Stimulated activated CD8-positive, alpha-beta memory T cell treated with anti-CD3 and anti-CD28 coated beads, Interleukin-2, amount 100 ng/mL, for 1 hour (primary cell): Measurements from ENCODE around the gene FAR1.
A peak's percentile ranks its signal among the peaks of the same experiment; 100 is the strongest.
"Not testable (repeated sequence)": the region's sequence is repeated elsewhere in the genome, so short reads cannot be mapped to it uniquely, and the experiment has no call there.

Experiments used
- DNase-seq, 2 donors: peaks; one replicate each; pipeline ENCODE4 v3.0.0-alpha.2; 2020; ENCODE audit warnings: low read depth in 2 of 2

Gene FAR1

DNA sequence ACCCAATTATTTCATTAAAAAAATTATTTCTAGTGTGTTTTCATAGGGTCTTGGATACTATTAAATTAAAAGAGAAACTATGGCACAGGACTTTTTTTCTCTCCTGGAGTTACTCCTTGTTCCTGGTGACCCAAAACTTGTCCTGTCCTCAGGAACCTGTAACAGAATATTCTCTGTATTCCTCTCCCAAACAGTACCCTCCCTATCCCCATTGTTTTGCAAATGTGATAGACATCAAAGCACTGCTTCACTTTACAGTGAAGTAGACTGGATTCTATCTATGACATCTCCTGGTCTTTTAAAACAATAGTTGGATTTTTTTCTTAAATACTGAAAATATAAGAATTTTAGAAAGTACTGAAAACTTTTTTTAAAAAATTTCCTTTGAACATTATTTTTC is 37.2 kb downstream of the FAR1 start:
- no peak for DNase-seq

DNA sequence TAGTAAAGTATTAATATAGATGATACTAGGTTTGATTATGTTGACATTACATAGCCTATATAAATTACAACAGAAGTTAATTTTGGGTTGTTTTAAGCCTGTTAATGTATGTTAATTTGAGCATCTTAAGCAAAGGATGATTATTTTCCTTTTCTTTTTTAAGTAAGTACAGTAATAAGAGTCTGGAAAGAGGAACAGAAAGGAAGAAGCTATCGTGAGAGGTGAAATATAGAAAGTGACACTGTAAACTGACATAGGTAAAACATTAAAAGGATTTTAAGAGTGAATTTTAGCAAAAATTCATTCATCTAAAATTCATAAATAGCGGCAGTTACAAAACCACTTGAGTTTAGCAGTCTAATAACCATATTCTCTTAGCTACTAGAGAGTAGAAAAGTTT is 45.5 kb downstream of the FAR1 start:
- no peak for DNase-seq

DNA sequence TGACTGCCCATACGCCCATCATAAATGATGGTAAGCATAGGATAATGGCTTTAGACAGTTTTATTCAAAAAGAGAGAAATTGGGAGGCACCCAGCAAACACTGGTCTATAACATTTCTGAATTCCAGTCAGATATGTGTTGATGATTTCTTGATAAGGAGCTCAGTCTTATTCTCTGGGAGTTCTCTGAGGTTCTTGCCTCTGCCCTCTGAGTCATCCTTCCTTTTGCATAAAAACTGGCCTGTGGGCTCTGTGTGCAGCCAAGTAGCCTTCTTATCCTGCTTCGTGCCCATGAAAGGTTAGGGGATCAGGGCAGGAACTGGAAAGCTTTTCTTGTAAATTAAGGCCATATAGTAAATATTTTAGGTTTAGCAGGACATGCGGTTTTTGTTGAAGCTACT is 48.9 kb downstream of the FAR1 start:
- DNase-seq = no peak

DNA sequence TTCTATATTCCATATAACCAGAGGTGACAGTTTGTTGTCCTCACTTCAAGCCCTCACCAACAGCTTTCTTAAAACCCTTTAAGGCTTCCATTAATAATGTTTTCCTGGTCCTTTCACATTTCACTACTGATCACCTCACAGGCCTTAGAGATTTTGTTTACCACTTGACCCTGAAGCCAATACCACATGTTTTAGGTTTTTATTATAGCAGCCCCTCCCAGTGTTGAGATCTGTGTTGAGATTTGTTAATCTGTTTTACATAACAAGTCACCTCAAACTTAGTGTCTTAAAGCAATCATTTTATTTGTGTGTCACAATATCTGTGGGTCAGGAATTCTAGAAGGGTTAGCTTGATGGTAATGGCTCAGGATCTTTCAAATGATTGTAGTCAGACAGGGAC is 49.9 kb downstream of the FAR1 start:
- no peak for DNase-seq

DNA sequence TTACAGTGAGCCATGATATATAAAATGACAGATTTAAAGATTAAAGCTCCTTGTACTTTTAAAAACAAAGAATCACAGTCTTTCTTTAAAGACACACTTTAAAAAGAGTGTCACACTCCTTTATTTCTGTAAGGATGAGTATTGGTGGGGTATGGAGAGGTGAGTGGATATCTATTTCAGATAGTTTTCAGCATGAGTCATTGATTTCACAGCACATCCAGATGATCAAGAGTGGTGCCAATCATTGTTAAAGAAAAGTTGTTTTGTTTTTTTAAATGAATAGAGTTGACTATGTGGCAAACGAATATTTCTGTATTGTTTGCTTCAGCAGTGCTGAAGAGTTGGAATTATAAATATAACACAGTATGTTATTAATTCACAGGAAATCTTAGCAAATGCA is 52.5 kb downstream of the FAR1 start:
- no peak for DNase-seq

DNA sequence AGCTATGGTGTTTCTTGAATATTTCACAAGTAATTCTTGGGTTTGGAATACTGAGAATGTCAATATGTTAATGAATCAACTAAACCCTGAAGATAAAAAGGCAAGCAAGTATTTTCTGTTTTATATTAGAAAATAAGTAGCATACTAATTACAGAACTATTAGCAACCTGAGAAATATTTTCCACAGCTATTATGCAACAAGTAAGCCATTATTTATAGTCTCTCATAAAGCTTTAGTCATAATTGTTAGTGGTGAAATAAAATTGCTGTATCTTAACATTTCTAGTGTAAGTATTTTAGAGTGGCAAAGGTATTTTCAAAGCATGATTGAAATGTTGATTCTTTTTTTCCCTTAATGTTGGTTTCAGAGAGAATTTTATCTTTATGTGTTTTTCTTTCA is 53.3 kb downstream of the FAR1 start:
- no peak for DNase-seq

DNA sequence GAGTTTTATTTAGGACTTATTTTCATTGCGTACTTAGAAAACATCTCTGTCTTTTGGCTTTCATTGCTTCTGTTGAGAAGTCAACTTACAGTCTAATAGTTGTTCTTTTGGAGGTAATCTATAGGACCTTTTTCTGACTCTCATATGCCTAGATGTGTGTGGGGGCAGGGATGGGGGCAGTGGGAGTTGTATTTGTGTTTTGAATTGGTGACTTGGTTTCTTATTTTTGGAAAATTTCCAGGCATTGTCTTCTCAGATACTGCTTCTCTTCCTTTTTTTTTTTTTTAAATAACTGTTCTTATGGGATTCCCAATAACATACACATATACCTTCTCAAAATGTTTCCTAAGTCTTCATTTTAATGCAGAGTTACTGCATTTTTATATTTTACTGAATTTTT is 58.0 kb downstream of the FAR1 start:
- no peak for DNase-seq

DNA sequence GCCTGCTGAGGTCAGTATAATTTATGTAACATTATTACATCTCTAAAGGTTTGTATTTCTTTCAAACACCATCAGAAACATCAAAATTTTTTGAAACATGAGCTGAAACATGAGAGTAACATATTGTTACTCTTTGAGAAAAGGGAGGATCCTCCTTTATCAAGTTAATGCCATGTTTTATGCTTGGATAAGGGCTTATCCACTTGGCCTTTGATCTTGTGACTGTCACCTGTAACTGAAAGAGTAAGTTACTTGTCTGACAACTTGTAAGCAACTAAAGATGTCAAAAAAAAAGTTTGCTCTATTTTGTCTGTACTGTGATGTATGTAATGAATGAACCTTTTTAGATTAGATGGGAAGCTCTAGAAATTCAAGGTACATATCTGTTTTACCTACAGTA is 59.6 kb downstream of the FAR1 start:
- DNase-seq = no peak

DNA sequence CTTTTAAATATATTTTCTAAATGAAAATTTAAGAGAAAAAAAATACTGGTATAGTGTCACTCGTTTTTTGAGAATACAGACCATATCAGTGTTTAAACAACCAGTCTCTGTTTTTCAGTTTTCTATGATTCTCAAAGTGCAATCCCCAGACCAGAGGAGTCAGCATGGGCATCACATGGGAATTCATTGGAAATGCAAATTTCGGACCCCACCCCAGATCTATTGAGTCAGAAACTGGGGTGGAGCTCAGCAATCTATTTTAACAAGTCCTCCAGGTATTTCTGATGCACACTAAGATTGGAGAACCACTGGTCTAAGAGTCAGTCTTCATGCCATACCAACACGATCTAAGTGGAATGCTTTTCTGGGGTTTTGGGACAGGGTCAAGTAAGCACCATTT is 66.1 kb downstream of the FAR1 start:
- no peak for DNase-seq

DNA sequence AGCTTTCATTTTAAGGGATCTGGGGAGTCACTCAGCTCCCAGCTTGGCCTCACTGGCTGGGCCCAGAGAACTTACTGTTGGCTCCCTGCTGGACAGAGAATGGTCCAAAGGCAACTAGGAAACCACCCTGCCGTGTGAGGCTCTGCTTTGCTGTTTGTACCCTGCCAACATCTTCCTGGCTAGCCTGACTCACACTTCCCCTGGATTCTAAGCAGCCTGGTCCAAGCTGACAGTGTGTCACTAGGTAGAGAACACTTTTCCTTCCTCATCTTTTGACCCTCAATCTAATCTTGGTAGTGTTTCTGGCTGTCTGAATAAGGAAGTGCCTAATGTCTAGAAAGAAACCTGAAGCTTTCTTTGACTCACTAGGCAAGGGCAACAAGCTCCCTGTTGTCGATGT is 76.7 kb downstream of the FAR1 start:
- no peak for DNase-seq

DNA sequence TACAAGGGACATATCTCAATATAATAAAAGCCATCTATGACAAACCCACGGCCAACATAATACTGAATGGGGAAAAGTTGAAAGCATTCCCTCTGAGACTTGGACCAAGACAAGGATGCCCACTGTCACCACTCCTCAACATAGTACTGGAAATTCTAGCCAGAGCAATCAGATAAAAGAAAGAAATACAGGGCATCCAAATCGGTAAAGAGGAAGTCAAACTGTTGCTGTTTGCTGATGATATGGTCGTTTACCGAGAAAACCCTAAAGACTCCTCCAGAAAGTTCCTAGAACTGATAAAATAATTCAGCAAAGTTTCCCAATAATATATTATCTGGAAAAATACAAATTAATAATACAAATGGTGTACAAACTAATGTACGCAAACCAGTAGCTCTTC is 84.8 kb downstream of the FAR1 start:
- DNase-seq = not testable (repeated sequence)

DNA sequence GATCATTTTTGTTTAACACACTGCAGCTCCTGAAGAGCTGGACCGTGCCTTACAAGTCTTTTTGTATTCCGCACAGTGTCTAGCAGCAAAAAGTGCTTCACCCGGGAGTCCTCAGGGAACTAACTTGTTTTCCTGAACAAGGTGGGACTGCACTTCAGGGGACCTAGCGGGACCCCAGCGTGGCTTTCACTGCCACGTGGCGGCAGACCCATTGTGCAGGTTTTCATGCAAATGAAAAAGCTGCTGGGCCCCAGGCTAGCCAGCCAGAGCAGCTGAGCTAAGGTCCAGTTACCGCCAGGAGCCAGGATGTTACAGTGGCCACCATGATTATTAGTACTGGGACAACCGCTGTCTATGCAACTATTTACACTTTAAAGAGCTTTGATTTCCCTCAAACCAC is 90.6 kb downstream of the FAR1 start:
- no peak for DNase-seq

DNA sequence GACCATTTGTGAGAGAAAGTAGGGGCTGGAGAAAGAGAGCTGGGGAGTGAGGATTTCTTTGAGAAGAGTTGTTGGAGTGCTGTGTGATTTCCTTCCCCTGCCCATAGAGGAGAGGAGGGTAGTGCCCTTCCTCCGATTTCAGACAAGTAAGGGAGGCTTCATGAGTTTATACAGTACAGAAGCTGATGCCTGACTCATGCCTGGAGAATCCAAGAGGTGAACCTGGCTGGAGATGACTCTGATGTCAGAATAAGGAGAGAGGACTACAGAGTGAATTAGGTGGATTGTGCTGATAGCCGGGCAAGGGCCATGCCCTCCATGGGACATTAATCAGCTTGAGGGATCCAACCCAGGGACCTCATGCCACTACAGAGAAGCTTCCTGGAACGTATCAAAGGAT is 91.6 kb downstream of the FAR1 start:
- DNase-seq = no peak

DNA sequence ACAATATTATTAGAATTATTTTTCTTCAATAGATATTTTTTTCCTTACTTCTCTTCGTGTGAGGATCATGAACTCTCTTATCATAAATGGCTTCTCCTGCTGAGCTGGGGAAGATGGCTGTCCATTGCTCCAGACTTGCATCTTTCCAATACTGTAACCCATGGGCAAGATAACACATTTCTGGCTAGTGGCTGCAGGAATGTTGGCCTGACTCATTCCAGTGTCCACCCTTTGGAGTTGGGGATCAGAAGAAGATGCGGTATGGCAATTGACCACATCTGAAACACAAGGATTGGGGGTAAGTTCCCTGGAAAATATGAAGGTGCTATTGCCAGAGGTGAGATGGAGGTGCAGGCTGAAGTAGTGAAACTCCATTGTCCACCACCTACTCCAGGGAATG is 92.8 kb downstream of the FAR1 start:
- no peak for DNase-seq

DNA sequence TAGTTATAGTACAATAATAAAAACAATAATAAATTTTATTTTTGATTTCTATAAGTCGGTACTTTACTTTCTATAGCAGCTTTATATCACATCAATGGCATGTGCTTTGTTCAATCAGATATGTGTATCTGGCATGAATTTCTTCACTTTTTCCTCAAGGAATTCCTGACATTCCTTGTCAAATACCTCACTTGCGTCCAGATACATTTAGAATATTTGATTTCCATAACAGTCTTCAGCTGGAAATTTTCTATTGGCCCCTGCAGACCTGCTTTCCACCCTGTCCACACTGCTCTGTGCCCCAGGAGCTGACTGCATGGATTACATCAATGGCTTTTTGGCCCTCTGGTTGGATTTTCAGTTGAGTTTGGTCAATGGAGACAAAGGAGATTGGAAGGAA is 93.2 kb downstream of the FAR1 start:
- DNase-seq = no peak

DNA sequence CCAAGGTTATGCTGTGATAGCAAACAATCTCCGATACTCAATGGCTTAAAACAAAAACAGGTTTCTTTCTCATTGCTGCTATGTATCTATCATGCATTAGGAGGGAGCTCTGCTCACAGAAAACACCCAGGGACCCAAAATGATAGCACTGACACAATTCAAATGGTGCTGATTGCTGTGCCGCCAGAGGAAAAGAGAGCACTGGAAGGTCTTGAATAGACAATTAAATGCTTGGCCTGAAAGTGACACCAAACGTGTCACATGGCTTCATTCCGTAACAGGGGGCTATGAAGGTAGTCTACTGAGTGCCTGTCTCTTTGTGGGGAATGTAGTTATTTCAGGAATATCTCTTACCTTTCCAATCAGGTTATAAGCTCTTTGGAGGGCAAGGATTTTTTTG is 94.2 kb downstream of the FAR1 start:
- no peak for DNase-seq

DNA sequence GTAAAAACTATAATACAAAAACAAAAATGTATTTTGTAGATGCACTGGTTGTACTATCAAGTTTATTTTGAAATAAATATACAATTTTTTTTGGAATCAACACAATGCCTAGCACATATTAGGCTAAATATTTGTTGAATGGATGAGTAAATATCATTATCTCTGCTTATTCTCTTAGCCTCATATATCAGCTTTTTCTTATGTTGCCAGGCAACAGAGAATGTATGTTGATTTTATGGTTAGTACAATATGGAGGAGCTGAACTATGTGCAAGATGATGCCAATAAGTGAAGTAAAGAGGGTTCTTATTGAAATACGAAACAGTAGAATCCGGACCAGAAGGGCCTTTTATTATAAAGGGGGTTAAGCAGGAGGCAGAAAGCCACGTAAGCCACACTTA is 94.9 kb downstream of the FAR1 start:
- no peak for DNase-seq

DNA sequence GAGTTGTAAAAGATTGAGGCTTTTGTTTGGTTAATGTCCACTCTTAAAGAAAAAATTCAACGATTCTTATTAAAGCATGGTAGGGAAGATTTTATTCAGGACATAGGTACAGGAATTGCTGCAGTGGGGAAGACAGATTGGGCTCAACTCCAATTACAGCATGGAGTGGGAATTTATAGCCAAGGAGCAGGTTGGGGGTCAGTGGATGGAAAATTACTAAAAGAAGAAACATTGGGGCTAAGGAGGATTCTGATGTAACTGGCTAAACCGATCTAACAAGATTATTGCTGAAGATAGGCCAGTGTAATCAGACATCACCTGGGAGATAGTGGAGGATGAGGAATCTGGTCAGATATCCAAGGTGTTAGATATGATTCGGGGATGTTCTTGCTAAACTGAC is 97.4 kb downstream of the FAR1 start:
- DNase-seq = no peak

DNA sequence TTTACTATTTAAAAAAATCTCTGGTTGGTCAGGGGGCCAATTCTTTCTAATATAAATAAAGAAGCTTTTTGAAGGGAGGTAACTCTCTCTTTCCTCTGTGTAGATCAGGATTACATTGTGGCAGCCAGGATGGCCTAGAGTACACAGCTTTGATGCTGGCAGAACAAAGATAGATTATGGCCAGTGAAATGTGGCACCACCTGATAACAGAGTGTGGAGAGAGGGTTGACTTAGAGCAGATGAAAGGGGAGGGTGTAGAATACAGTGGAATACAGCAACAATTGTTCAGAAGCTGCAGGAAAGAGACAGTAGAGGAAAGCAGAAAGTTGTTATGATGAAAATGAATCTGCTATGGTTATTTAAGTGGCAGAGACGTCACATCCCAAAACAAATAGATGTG is 99.0 kb downstream of the FAR1 start:
- DNase-seq = no peak

DNA sequence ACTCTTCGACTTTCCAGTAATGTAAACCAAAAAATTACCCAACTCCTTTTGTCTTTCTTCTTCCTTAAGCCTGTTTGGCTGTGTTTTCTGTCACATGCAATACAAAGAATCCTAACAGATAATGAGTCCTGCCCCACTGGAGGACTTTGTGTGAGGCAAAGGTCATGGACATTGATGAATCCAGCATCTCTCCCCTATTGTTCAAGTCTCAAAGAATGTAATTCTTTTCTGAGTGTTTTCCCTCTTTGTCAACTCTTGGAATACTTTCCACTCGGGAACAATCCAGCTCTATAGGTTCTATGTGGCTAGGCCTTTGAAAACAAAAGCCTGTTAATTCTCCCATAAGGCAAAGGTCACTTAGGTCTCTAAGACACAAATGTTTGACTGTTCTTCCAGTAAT is 100.7 kb downstream of the FAR1 start:
- no peak for DNase-seq

DNA sequence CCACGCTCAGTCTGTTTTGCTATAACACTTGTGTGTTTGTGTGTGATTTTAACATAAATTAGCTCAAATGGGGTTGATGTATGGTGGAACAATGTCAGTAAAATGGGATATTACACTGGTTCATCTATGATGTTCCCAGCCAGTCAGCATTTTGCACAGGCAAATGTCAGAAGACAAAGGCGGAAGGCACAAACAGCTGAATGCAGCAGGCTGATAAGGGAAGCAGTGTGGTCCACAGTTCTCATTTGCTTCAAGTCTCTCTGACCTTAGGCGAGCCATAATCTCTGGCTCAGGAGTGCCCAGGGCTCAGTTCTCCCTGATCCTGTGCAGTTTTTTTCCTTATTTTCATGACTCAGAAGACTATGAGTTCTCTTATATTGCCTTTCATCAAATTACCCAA is 102.7 kb downstream of the FAR1 start:
- no peak for DNase-seq

DNA sequence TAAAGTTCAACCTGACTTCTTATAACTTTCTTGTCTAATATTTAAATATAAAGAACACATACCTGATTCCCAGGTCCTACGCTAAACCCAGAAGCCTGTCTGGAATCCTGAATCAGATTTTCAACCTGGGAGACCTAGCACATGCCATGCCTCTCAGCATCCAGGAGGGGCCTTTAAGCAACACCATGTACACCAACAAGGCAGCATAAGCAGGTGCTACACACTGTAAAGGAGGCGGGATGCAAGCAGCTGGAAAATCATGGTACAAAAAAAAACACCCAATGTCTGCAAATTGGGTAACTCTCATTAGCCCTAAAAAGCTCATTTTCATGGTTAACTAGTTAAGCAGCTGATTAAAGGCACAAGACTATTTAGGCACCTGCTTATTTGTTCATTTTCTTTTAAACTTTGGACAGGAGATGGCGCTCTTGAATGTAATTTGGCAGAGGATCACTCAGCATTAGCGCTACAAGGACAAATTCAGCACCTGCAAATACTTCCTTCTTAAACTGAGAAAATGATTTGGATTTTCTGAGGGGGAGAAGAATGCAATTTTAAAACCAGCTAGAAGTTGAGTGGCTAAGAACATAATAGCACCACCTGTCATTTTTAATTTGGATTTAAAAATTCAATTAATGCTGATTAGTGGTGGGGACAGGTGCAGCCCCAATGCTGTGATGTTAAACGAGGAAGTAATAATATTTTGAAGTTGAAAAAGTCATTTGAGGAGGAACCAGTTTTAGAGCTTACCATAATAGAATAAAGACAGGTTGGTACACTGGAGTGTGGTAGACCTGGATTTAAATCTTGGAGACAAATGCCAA is 104.0 kb downstream of the FAR1 start:
- no peak for DNase-seq

DNA sequence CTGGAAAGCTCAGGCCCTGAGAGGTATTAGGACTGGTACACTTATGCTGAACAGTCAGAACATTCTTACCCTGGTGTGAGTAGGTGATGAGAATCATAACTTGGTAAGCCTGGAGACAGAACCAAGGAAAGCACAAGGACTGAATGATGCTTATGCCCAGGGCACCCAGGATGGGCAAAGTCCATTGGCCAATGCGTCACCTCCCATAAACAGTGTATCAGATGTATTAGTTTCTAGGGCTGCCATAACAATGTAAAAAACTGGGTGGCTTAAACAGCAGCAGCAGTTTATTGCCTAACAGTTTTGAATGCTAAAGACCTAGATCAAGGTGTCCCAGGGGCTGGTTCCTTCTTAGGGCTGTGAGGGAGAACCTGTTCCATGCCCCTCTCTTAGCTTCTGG is 107.0 kb downstream of the FAR1 start:
- DNase-seq = no peak

DNA sequence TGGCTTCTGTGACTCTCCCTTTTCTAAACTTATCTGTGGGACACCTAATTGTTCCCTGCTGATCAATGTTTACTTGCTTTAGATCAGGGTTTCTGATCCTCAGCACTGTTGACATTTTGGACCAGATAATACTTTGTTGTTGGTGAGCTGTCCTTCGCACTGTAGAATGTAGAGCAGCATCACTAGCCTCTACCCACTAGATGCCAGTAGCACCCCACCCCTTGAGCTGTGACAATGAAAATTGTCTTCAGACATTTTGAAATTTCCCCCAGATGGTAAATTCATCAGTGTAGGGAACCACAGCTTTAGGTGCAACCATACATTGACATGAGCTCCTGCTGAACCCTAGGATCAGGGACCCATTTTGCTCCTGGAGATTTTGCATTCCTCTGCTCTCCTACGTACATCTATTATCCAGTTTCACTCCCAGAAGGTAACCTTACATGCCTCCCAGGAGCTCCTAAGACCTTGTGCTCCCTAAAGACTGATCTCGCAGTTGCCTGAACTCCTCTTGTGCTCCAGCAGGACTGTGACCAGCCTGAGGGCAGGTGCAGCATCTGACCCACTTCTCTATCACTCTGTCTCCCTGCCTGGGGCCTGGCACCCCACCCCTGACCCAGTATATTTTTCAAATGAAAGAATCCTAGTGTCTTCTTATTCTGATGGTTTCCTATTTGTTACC is 107.8 kb downstream of the FAR1 start:
- DNase-seq = peak; percentile 11 to 29
